Measurements from ENCODE around the gene LIMCH1. TPM values are rescaled to one million over a fixed set of nuclear protein-coding genes. Genes with fewer than 3 reads are reported as not detected.

LIMCH1 gene
- total and polyA plus RNA-seq, 7 experiments from 2014 or later, result 0.05 to 1.2 TPM; not detected in 5

- Mint-ChIP-seq H3K4me3 (no peak overlapping the region), H3K27me3 (peaks cover 0 to 33% (median 19%) of the 10 kb centered on the region in 5 donors), H3K36me3 (no peaks in the 10 kb centered on the region), H3K4me1 (no peaks in the 10 kb centered on the region), H3K9me3 (peaks cover 0 to 2% (median 0%) of the 10 kb centered on the region in 11 donors), H3K27ac (no peak overlapping the region)
- DNase-seq (no peak), ATAC-seq (no peak)
- Histone ChIP-seq H3K9me3 (ENCODE audit: control insufficient read depth in 2 of 3, low read length in 3 of 3) (no peaks in the 10 kb centered on the region), H3K4me3 (ENCODE audit: low read length) (no peak overlapping the region), H3K27ac (ENCODE audit: low read depth, low read length) (no peak overlapping the region), H3K27me3 (ENCODE audit: control insufficient read depth in 2 of 2, insufficient read depth in 2 of 2, low read length in 2 of 2) (no peaks in the 10 kb centered on the region), H3K36me3 (ENCODE audit: control insufficient read depth in 2 of 3, insufficient read depth in 3 of 3, low read length in 3 of 3) (no peaks in the 10 kb centered on the region), H3K4me1 (ENCODE audit: control insufficient read depth in 2 of 2, insufficient read depth in 2 of 2, low read length in 2 of 2) (no peaks in the 10 kb centered on the region)
- intact Hi-C loops (cut with micrococcal nuclease), result no loop called here
- POLR2A ChIA-PET, result no interaction called here
- CTCF ChIA-PET, result no interaction called here
These were observed 120.2 kb downstream of the LIMCH1 start for GRCh38 chr4:41658163-41658562.

- ATAC-seq (no peak), DNase-seq (no peak)
- H3K36me3 Mint-ChIP-seq, result no peaks in the 10 kb centered on the region
- Histone ChIP-seq H3K9me3 (ENCODE audit: control insufficient read depth in 2 of 3, low read length in 3 of 3) (no peaks in the 10 kb centered on the region), H3K4me3 (ENCODE audit: low read length) (no peak overlapping the region), H3K27ac (ENCODE audit: low read depth, low read length) (no peak overlapping the region), H3K4me1 (ENCODE audit: control insufficient read depth in 2 of 2, insufficient read depth in 2 of 2, low read length in 2 of 2) (no peaks in the 10 kb centered on the region), H3K27me3 (ENCODE audit: control insufficient read depth in 2 of 2, insufficient read depth in 2 of 2, low read length in 2 of 2) (no peaks in the 10 kb centered on the region), H3K36me3 (ENCODE audit: control insufficient read depth in 2 of 3, insufficient read depth in 3 of 3, low read length in 3 of 3) (no peaks in the 10 kb centered on the region)
- H3K27me3 Mint-ChIP-seq, result peaks cover 0 to 27% (median 19%) of the 10 kb centered on the region in 5 donors
- H3K9me3 Mint-ChIP-seq, result peaks cover 0 to 2% (median 0%) of the 10 kb centered on the region in 11 donors
- H3K27ac Mint-ChIP-seq, result no peak overlapping the region
- no peaks in the 10 kb centered on the region for H3K4me1 Mint-ChIP-seq
- ChIA-PET POLR2A (no interaction called here), CTCF (no interaction called here)
- intact Hi-C loops (cut with micrococcal nuclease), result loop anchor here in 1 of 2 donors (5.0 kb wide), 1 partner anchor 683 kb away; no protein-coding TSS in a partner anchor
- no peak overlapping the region for H3K4me3 Mint-ChIP-seq
These were observed 122.4 kb downstream of the LIMCH1 start for GRCh38 chr4:41660352-41660751.

- H3K36me3 Mint-ChIP-seq, result no peaks in the 10 kb centered on the region
- H3K4me3 Mint-ChIP-seq, result no peak overlapping the region
- no peaks in the 10 kb centered on the region for H3K36me3 ChIP-seq (ENCODE audit: control insufficient read depth in 2 of 3, insufficient read depth in 3 of 3, low read length in 3 of 3)
- CTCF ChIA-PET, result interaction anchor here (0.6 kb wide), 1 partner anchor 191 kb away, joined by 3 read pairs; no protein-coding TSS in a partner anchor
- H3K27ac ChIP-seq (ENCODE audit: low read depth, low read length), result no peak overlapping the region
- no peaks in the 10 kb centered on the region for H3K4me1 Mint-ChIP-seq
- DNase-seq (peak in 4 of 9 donors; percentile 5 to 33 (median 16)), ATAC-seq (no peak)
- H3K4me1 ChIP-seq (ENCODE audit: control insufficient read depth in 2 of 2, insufficient read depth in 2 of 2, low read length in 2 of 2), result no peaks in the 10 kb centered on the region
- H3K27me3 Mint-ChIP-seq, result peaks cover 0 to 25% (median 13%) of the 10 kb centered on the region in 5 donors
- H3K4me3 ChIP-seq (ENCODE audit: low read length), result no peak overlapping the region
- no peaks in the 10 kb centered on the region for H3K9me3 ChIP-seq (ENCODE audit: control insufficient read depth in 2 of 3, low read length in 3 of 3)
- H3K27ac Mint-ChIP-seq, result no peak overlapping the region
- H3K9me3 Mint-ChIP-seq, result no peaks in the 10 kb centered on the region
- intact Hi-C loops (cut with micrococcal nuclease), result loop anchor here in 1 of 2 donors (5.0 kb wide), 1 partner anchor 684 kb away; no protein-coding TSS in a partner anchor
- POLR2A ChIA-PET, result no interaction called here
- H3K27me3 ChIP-seq (ENCODE audit: control insufficient read depth in 2 of 2, insufficient read depth in 2 of 2, low read length in 2 of 2), result no peaks in the 10 kb centered on the region
These were observed 123.6 kb downstream of the LIMCH1 start for GRCh38 chr4:41661442-41662076.

- intact Hi-C loops (cut with micrococcal nuclease), result no loop called here
- H3K4me1 ChIP-seq (ENCODE audit: control insufficient read depth in 2 of 2, insufficient read depth in 2 of 2, low read length in 2 of 2), result no peaks in the 10 kb centered on the region
- H3K27me3 Mint-ChIP-seq, result peaks cover 0 to 24% (median 12%) of the 10 kb centered on the region in 5 donors
- ChIA-PET POLR2A (no interaction called here), CTCF (interaction anchor here (0.6 kb wide), 1 partner anchor 18 kb away, joined by 3 read pairs; no protein-coding TSS in a partner anchor)
- H3K27me3 ChIP-seq (ENCODE audit: control insufficient read depth in 2 of 2, insufficient read depth in 2 of 2, low read length in 2 of 2), result no peaks in the 10 kb centered on the region
- H3K27ac Mint-ChIP-seq, result no peak overlapping the region
- H3K4me1 Mint-ChIP-seq, result no peaks in the 10 kb centered on the region
- H3K9me3 Mint-ChIP-seq, result peaks cover 0 to 3% (median 0%) of the 10 kb centered on the region in 11 donors
- DNase-seq (no peak), ATAC-seq (no peak)
- H3K36me3 ChIP-seq (ENCODE audit: control insufficient read depth in 2 of 3, insufficient read depth in 3 of 3, low read length in 3 of 3), result no peaks in the 10 kb centered on the region
- no peak overlapping the region for H3K27ac ChIP-seq (ENCODE audit: low read depth, low read length)
- no peaks in the 10 kb centered on the region for H3K9me3 ChIP-seq (ENCODE audit: control insufficient read depth in 2 of 3, low read length in 3 of 3)
- no peaks in the 10 kb centered on the region for H3K36me3 Mint-ChIP-seq
- no peak overlapping the region for H3K4me3 ChIP-seq (ENCODE audit: low read length)
- H3K4me3 Mint-ChIP-seq, result no peak overlapping the region
These were observed 127.8 kb downstream of the LIMCH1 start for GRCh38 chr4:41665636-41666207.

- intact Hi-C loops (cut with micrococcal nuclease), result no loop called here
- POLR2A ChIA-PET, result no interaction called here
- no peak for ATAC-seq
These were observed 130.1 kb downstream of the LIMCH1 start for GRCh38 chr4:41668024-41668423.

GRCh38 chr4:41670530-41670929, 132.6 kb downstream of the LIMCH1 start:
- Mint-ChIP-seq H3K27me3 (peaks cover 0 to 15% (median 8%) of the 10 kb centered on the region in 5 donors), H3K4me1 (no peaks in the 10 kb centered on the region), H3K9me3 (peaks cover 0 to 3% (median 0%) of the 10 kb centered on the region in 11 donors), H3K36me3 (no peaks in the 10 kb centered on the region), H3K4me3 (no peak overlapping the region), H3K27ac (no peak overlapping the region)
- Histone ChIP-seq H3K4me3 (ENCODE audit: low read length) (no peak overlapping the region), H3K4me1 (ENCODE audit: control insufficient read depth in 2 of 2, insufficient read depth in 2 of 2, low read length in 2 of 2) (no peaks in the 10 kb centered on the region), H3K9me3 (ENCODE audit: control insufficient read depth in 2 of 3, low read length in 3 of 3) (no peaks in the 10 kb centered on the region), H3K36me3 (ENCODE audit: control insufficient read depth in 2 of 3, insufficient read depth in 3 of 3, low read length in 3 of 3) (no peaks in the 10 kb centered on the region), H3K27ac (ENCODE audit: low read depth, low read length) (no peak overlapping the region), H3K27me3 (ENCODE audit: control insufficient read depth in 2 of 2, insufficient read depth in 2 of 2, low read length in 2 of 2) (no peaks in the 10 kb centered on the region)
- intact Hi-C loops (cut with micrococcal nuclease), result no loop called here
- ChIA-PET POLR2A (no interaction called here), CTCF (no interaction called here)
- no peak for ATAC-seq
- DNase-seq, result no peak

More at GRCh38 chr4:41668024-41668423, 130.1 kb downstream of the LIMCH1 start:
- H3K4me3 ChIP-seq (ENCODE audit: low read length), result no peak overlapping the region
- no peaks in the 10 kb centered on the region for H3K9me3 ChIP-seq (ENCODE audit: control insufficient read depth in 2 of 3, low read length in 3 of 3)
- no peaks in the 10 kb centered on the region for H3K36me3 ChIP-seq (ENCODE audit: control insufficient read depth in 2 of 3, insufficient read depth in 3 of 3, low read length in 3 of 3)
- no peaks in the 10 kb centered on the region for H3K4me1 ChIP-seq (ENCODE audit: control insufficient read depth in 2 of 2, insufficient read depth in 2 of 2, low read length in 2 of 2)
- H3K4me3 Mint-ChIP-seq, result no peak overlapping the region
- H3K27me3 ChIP-seq (ENCODE audit: control insufficient read depth in 2 of 2, insufficient read depth in 2 of 2, low read length in 2 of 2), result no peaks in the 10 kb centered on the region
- no peaks in the 10 kb centered on the region for H3K4me1 Mint-ChIP-seq
- H3K27me3 Mint-ChIP-seq, result peaks cover 0 to 15% (median 8%) of the 10 kb centered on the region in 5 donors
- H3K27ac Mint-ChIP-seq, result no peak overlapping the region
- H3K36me3 Mint-ChIP-seq, result no peaks in the 10 kb centered on the region
- CTCF ChIA-PET, result no interaction called here
- no peak overlapping the region for H3K27ac ChIP-seq (ENCODE audit: low read depth, low read length)
- no peak for DNase-seq
- H3K9me3 Mint-ChIP-seq, result peaks cover 0 to 3% (median 0%) of the 10 kb centered on the region in 11 donors

GRCh38 chr4:41670982-41671381, 133.0 kb downstream of the LIMCH1 start:
- Histone ChIP-seq H3K27me3 (ENCODE audit: control insufficient read depth in 2 of 2, insufficient read depth in 2 of 2, low read length in 2 of 2) (no peaks in the 10 kb centered on the region), H3K4me3 (ENCODE audit: low read length) (no peak overlapping the region), H3K27ac (ENCODE audit: low read depth, low read length) (no peak overlapping the region), H3K36me3 (ENCODE audit: control insufficient read depth in 2 of 3, insufficient read depth in 3 of 3, low read length in 3 of 3) (no peaks in the 10 kb centered on the region), H3K4me1 (ENCODE audit: control insufficient read depth in 2 of 2, insufficient read depth in 2 of 2, low read length in 2 of 2) (no peaks in the 10 kb centered on the region), H3K9me3 (ENCODE audit: control insufficient read depth in 2 of 3, low read length in 3 of 3) (no peaks in the 10 kb centered on the region)
- ATAC-seq, result no peak
- Mint-ChIP-seq H3K4me3 (no peak overlapping the region), H3K27me3 (peaks cover 0 to 12% (median 8%) of the 10 kb centered on the region in 5 donors), H3K36me3 (no peaks in the 10 kb centered on the region), H3K9me3 (peaks cover 0 to 3% (median 0%) of the 10 kb centered on the region in 11 donors), H3K27ac (no peak overlapping the region), H3K4me1 (no peaks in the 10 kb centered on the region)
- ChIA-PET POLR2A (no interaction called here), CTCF (no interaction called here)
- DNase-seq, result no peak
- intact Hi-C loops (cut with micrococcal nuclease), result no loop called here

Measured in naive thymus-derived CD4-positive, alpha-beta T cell (primary cell).